ENCODE results near the gene IER5L.

- TF ChIP-seq POLR2A (IDR thresholded peaks at IDR 0.05) (no peak), CTCF (IDR thresholded peaks at IDR 0.05) (no peak)
These were observed 44.8 kb upstream of the IER5L start for GRCh38 chr9:129222819-129223218.
